ENCODE results near the gene TMEM63B.

TMEM63B gene

DNA sequence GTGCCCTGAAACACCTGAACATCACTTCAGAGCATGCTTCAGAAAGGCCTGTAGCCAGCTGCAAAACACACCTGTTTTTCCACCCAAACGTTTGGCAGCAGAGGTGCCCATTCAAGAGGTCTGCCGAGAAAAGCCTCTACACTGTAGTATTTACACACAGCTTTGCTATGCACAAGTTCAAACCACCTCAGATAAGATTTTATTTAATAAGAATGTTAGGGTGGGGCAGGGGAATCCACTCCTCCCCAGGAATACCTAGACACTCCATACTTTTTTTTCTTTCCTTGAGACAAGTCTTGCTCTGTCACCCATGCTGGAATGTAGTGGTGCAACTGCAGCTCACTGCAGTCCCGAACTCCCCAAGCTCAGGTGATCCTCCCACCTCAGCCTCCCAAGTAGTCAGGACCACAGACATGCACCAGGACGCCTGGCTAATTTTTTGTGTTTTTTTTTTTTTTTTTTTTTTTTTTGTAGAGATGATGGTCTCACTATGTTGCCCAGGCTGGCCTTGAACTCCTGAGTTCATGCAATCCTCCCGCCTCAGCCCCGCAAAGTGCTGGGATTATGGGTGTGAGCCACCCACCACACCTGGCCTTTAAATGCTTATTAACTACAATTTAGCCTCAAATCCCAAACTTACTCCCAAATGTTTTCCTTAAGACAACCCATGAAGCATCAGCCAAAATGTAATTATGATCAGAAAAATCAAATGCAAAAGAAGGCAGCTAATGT, 9.8 kb upstream of the TMEM63B start:
- TF ChIP-seq SNAI2 (CRISPR knock-in tag; IDR thresholded peaks at IDR 0.05) (no peak), ZFP30 (CRISPR knock-in tag; IDR thresholded peaks at IDR 0.05) (no peak), OSR1 (CRISPR knock-in tag; IDR thresholded peaks at IDR 0.05) (no peak), ZC3H10 (CRISPR knock-in tag; IDR thresholded peaks at IDR 0.05) (no peak), TCF4 (CRISPR knock-in tag; IDR thresholded peaks at IDR 0.05; ENCODE audit: borderline replicate concordance) (no peak), BACH2 (CRISPR knock-in tag; IDR thresholded peaks at IDR 0.05; ENCODE audit: borderline replicate concordance) (no peak), ZFP3 (CRISPR knock-in tag; IDR thresholded peaks at IDR 0.05) (no peak), ISL1 (CRISPR knock-in tag; IDR thresholded peaks at IDR 0.05) (no peak), GLIS3 (CRISPR knock-in tag; IDR thresholded peaks at IDR 0.05) (no peak), CSDC2 (CRISPR knock-in tag; IDR thresholded peaks at IDR 0.05) (no peak), TOX (CRISPR knock-in tag; IDR thresholded peaks at IDR 0.05; ENCODE audit: borderline replicate concordance) (no peak)
- TF ChIP-seq, protein P1, sequence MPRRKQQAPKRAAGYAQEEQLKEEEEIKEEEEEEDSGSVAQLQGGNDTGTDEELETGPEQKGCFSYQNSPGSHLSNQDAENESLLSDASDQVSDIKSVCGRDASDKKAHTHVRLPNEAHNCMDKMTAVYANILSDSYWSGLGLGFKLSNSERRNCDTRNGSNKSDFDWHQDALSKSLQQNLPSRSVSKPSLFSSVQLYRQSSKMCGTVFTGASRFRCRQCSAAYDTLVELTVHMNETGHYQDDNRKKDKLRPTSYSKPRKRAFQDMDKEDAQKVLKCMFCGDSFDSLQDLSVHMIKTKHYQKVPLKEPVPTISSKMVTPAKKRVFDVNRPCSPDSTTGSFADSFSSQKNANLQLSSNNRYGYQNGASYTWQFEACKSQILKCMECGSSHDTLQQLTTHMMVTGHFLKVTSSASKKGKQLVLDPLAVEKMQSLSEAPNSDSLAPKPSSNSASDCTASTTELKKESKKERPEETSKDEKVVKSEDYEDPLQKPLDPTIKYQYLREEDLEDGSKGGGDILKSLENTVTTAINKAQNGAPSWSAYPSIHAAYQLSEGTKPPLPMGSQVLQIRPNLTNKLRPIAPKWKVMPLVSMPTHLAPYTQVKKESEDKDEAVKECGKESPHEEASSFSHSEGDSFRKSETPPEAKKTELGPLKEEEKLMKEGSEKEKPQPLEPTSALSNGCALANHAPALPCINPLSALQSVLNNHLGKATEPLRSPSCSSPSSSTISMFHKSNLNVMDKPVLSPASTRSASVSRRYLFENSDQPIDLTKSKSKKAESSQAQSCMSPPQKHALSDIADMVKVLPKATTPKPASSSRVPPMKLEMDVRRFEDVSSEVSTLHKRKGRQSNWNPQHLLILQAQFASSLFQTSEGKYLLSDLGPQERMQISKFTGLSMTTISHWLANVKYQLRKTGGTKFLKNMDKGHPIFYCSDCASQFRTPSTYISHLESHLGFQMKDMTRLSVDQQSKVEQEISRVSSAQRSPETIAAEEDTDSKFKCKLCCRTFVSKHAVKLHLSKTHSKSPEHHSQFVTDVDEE (CRISPR knock-in tag; IDR thresholded peaks at IDR 0.05) = no peak
- TF ChIP-seq, protein P2, sequence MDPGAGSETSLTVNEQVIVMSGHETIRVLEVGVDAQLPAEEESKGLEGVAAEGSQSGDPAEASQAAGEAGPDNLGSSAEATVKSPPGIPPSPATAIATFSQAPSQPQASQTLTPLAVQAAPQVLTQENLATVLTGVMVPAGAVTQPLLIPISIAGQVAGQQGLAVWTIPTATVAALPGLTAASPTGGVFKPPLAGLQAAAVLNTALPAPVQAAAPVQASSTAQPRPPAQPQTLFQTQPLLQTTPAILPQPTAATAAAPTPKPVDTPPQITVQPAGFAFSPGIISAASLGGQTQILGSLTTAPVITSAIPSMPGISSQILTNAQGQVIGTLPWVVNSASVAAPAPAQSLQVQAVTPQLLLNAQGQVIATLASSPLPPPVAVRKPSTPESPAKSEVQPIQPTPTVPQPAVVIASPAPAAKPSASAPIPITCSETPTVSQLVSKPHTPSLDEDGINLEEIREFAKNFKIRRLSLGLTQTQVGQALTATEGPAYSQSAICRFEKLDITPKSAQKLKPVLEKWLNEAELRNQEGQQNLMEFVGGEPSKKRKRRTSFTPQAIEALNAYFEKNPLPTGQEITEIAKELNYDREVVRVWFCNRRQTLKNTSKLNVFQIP (CRISPR knock-in tag; IDR thresholded peaks at IDR 0.05; ENCODE audit: borderline replicate concordance, low read depth) = no peak
- TF ChIP-seq, protein P3, sequence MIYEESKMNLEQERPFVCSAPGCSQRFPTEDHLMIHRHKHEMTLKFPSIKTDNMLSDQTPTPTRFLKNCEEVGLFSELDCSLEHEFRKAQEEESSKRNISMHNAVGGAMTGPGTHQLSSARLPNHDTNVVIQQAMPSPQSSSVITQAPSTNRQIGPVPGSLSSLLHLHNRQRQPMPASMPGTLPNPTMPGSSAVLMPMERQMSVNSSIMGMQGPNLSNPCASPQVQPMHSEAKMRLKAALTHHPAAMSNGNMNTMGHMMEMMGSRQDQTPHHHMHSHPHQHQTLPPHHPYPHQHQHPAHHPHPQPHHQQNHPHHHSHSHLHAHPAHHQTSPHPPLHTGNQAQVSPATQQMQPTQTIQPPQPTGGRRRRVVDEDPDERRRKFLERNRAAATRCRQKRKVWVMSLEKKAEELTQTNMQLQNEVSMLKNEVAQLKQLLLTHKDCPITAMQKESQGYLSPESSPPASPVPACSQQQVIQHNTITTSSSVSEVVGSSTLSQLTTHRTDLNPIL (CRISPR knock-in tag; IDR thresholded peaks at IDR 0.05; ENCODE audit: low read depth) = no peak
- TF ChIP-seq, protein P4, sequence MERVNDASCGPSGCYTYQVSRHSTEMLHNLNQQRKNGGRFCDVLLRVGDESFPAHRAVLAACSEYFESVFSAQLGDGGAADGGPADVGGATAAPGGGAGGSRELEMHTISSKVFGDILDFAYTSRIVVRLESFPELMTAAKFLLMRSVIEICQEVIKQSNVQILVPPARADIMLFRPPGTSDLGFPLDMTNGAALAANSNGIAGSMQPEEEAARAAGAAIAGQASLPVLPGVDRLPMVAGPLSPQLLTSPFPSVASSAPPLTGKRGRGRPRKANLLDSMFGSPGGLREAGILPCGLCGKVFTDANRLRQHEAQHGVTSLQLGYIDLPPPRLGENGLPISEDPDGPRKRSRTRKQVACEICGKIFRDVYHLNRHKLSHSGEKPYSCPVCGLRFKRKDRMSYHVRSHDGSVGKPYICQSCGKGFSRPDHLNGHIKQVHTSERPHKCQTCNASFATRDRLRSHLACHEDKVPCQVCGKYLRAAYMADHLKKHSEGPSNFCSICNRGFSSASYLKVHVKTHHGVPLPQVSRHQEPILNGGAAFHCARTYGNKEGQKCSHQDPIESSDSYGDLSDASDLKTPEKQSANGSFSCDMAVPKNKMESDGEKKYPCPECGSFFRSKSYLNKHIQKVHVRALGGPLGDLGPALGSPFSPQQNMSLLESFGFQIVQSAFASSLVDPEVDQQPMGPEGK (CRISPR knock-in tag; IDR thresholded peaks at IDR 0.05; ENCODE audit: borderline replicate concordance) = no peak
- ATAC-seq = no peak

DNA sequence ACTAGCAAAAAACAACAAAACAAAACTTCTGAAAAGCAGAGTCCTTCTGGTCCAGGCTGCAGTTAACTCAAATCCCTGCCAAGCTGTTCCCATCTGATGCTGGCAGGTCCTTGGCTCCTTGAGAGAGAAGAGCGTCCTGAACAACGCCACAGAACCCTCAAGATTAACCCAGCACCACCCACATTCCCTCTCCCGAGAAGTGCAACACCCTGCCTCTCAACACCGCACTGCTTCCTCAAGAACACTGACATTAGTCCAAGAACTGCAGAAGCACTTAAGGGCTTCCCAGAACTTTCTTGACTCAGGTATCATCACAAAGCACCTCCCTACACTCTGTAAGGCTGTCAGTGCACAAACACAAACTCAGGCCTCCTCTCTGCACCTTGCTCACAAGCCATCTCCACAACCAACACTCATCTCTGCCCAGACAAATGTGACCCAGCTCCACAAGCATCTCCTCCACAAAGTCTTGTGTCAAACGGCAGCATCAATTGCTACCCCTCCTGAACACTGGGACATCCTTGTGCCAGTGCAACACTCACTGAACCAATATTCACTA, 7.6 kb upstream of the TMEM63B start:
- no peak for ATAC-seq
- TF ChIP-seq SNAI2 (CRISPR knock-in tag; IDR thresholded peaks at IDR 0.05) = no peak
- no peak for TF ChIP-seq ESRRG (CRISPR knock-in tag; IDR thresholded peaks at IDR 0.05)
- TF ChIP-seq, protein P5, sequence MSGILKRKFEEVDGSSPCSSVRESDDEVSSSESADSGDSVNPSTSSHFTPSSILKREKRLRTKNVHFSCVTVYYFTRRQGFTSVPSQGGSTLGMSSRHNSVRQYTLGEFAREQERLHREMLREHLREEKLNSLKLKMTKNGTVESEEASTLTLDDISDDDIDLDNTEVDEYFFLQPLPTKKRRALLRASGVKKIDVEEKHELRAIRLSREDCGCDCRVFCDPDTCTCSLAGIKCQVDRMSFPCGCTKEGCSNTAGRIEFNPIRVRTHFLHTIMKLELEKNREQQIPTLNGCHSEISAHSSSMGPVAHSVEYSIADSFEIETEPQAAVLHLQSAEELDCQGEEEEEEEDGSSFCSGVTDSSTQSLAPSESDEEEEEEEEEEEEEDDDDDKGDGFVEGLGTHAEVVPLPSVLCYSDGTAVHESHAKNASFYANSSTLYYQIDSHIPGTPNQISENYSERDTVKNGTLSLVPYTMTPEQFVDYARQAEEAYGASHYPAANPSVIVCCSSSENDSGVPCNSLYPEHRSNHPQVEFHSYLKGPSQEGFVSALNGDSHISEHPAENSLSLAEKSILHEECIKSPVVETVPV (CRISPR knock-in tag; IDR thresholded peaks at IDR 0.05) = no peak
- TF ChIP-seq ZNF8 (CRISPR knock-in tag; IDR thresholded peaks at IDR 0.05) = no peak
- no peak for TF ChIP-seq TOX (CRISPR knock-in tag; IDR thresholded peaks at IDR 0.05; ENCODE audit: borderline replicate concordance)
- TF ChIP-seq ZC3H10 (CRISPR knock-in tag; IDR thresholded peaks at IDR 0.05) = no peak
- no peak for TF ChIP-seq ISL1 (CRISPR knock-in tag; IDR thresholded peaks at IDR 0.05)
- TF ChIP-seq PPARA (CRISPR knock-in tag; IDR thresholded peaks at IDR 0.05; ENCODE audit: borderline replicate concordance) = no peak
- no peak for TF ChIP-seq RARB (CRISPR knock-in tag; IDR thresholded peaks at IDR 0.05)
- TF ChIP-seq ZFP3 (CRISPR knock-in tag; IDR thresholded peaks at IDR 0.05) = no peak
- no peak for TF ChIP-seq OSR1 (CRISPR knock-in tag; IDR thresholded peaks at IDR 0.05)
- no peak for TF ChIP-seq GLIS3 (CRISPR knock-in tag; IDR thresholded peaks at IDR 0.05)
- TF ChIP-seq ARNTL (CRISPR knock-in tag; IDR thresholded peaks at IDR 0.05; ENCODE audit: borderline replicate concordance, low read depth) = no peak
- TF ChIP-seq, protein P3 (CRISPR knock-in tag; IDR thresholded peaks at IDR 0.05; ENCODE audit: low read depth) = no peak
- no peak for TF ChIP-seq CSDC2 (CRISPR knock-in tag; IDR thresholded peaks at IDR 0.05)
- TF ChIP-seq, protein P4 (CRISPR knock-in tag; IDR thresholded peaks at IDR 0.05; ENCODE audit: borderline replicate concordance) = no peak
- TF ChIP-seq ZFP30 (CRISPR knock-in tag; IDR thresholded peaks at IDR 0.05) = no peak

Data from SK-N-SH treated with all-trans-retinoic acid at 6 μM for 48 hours (cell line).